Kidney (tissue), 14 donors: ENCODE results near the gene TBC1D9B. TPM values are rescaled to one million over a fixed set of nuclear protein-coding genes. Genes with fewer than 3 reads are reported as not detected.

Source experiments
- DNase-seq, 5 donors: peaks; one replicate each; pipeline ENCODE4 v3.0.0-alpha.2; 2013 to 2020
- FAIRE-seq: peaks from 2 replicates; lab custom pipeline; 2012; peaks lifted over from hg19 to GRCh38; lab: Jason Lieb, UNC
- H3K27ac ChIP-seq, 2 donors: one replicate each; pipeline ENCODE4 v1.7.0; 2013; ENCODE audit warnings: low read depth in 2 of 2, low read length in 2 of 2, inconsistent platforms in 1 of 2
- H3K27me3 ChIP-seq: one replicate; pipeline ENCODE4 v1.7.1; 2013; ENCODE audit warnings: low read length, inconsistent platforms; ENCODE audit not compliant: control insufficient read depth, insufficient read depth
- H3K36me3 ChIP-seq, 3 donors: one replicate each; pipeline versions ENCODE4 v1.7.0 to v1.7.1; 2013; ENCODE audit warnings: low read length in 3 of 3, control low read depth in 1 of 3, inconsistent platforms in 1 of 3; ENCODE audit not compliant: insufficient read depth in 3 of 3, control insufficient read depth in 2 of 3
- H3K4me1 ChIP-seq, 3 donors: one replicate each; pipeline versions ENCODE4 v1.7.0 to v1.7.1; 2013; ENCODE audit warnings: low read length in 3 of 3, inconsistent platforms in 1 of 3, low read depth in 1 of 3; ENCODE audit not compliant: control insufficient read depth in 2 of 3, insufficient read depth in 2 of 3
- H3K4me3 ChIP-seq, 3 donors: one replicate each; pipeline versions ENCODE4 v1.7.0 to v1.8.1; 2013; ENCODE audit warnings: low read length in 3 of 3, control low read depth in 1 of 3, inconsistent platforms in 1 of 3
- H3K9ac ChIP-seq, 3 donors: one replicate each; pipeline versions ENCODE4 v1.7.0 to v1.7.1; 2013; ENCODE audit warnings: low read length in 3 of 3, control low read depth in 1 of 3, inconsistent platforms in 1 of 3
- H3K9me3 ChIP-seq, 3 donors: one replicate each; pipeline versions ENCODE4 v1.7.0 to v1.7.1; 2013; ENCODE audit warnings: low read length in 3 of 3, control low read depth in 1 of 3, inconsistent platforms in 1 of 3; ENCODE audit not compliant: control insufficient read depth in 2 of 3, insufficient read depth in 1 of 3
- intact Hi-C: fragments of 100-400 bp; cut with DNase I; formaldehyde crosslinking; loops from one replicate; pipeline ENCODE4 v1.11.1; 2022
- polyA plus RNA-seq: library from polyadenylated mRNA; stranded (reverse); fragments of 350-450 nt; fragmentation: Illumina TruSeq; extraction: RNeasy Lipid Tissue Mini Kit (QIAGEN cat#74804); gene quantifications from one replicate; pipeline ENCODE4 v1.2.3, GENCODE V29; 2014; ENCODE audit warnings: low read depth, low replicate concordance; ENCODE audit not compliant: insufficient read depth
- total RNA-seq: library from RNA; stranded (reverse); fragmentation: NEBNext Ultra II Directional; extraction: Animal tissue kit (Norgen Biotek cat#: 25700); gene quantifications from one replicate; pipeline ENCODE4 v1.2.1, GENCODE V29; 2021
- TF ChIP-seq, protein P1 (sequence below): IDR thresholded peaks from 3 replicates; pipeline ENCODE4 v1.5.1; 2012; ENCODE audit warnings: mild to moderate bottlenecking, moderate library complexity, borderline replicate concordance; ENCODE audit not compliant: insufficient read depth; ENCODE audit errors: extremely low read depth
- donor health status: control.
- donor health status: control.
- donor health status: control.
- donor health status: control.
- donor health status: control.
- donor health status: DM: yes; HTN: yes; CAD: no.
- donor health status: Normal renal cell carcinoma (clear cell type).

TBC1D9B gene
- total and polyA plus RNA-seq, 2 donors from 2014 or later = 49.5 to 117 TPM

DNA sequence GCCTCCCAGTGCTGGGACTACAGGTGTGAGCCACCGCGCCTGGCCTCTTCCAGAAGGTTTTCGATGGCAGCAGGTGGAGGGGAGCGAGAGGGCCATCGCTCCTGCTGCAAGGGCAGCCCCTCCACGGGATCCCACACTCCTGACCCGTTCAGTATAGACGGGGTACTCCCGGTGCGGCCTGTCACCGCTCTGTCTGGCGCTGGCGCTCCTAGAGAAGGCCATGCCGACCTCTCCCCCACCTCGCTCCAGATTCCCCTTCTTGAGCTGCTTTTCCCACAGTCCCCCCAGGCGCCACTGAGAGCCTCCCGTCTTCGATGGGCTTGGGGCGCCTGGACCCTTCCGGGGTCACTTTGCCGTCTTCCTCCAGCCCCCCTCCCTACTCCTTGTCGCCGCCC is 91.3 kb downstream of the TBC1D9B start:
- intact Hi-C loops = no loop called here
- no peak for FAIRE-seq
- Histone ChIP-seq H3K4me1 (peaks cover 0 to 22% (median 21%) of the 10 kb centered on the region in 3 donors), H3K27ac (no peak overlapping the region), H3K27me3 (no peaks in the 10 kb centered on the region), H3K9ac (peak overlapping the region in 1 of 3 donors; percentile 34), H3K9me3 (no peaks in the 10 kb centered on the region), H3K36me3 (no peaks in the 10 kb centered on the region), H3K4me3 (peak overlapping the region in 1 of 3 donors; percentile 32)
- peak in 1 of 5 donors; percentile 75 for DNase-seq
- TF ChIP-seq, protein P1, sequence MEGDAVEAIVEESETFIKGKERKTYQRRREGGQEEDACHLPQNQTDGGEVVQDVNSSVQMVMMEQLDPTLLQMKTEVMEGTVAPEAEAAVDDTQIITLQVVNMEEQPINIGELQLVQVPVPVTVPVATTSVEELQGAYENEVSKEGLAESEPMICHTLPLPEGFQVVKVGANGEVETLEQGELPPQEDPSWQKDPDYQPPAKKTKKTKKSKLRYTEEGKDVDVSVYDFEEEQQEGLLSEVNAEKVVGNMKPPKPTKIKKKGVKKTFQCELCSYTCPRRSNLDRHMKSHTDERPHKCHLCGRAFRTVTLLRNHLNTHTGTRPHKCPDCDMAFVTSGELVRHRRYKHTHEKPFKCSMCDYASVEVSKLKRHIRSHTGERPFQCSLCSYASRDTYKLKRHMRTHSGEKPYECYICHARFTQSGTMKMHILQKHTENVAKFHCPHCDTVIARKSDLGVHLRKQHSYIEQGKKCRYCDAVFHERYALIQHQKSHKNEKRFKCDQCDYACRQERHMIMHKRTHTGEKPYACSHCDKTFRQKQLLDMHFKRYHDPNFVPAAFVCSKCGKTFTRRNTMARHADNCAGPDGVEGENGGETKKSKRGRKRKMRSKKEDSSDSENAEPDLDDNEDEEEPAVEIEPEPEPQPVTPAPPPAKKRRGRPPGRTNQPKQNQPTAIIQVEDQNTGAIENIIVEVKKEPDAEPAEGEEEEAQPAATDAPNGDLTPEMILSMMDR = no peak

DNA sequence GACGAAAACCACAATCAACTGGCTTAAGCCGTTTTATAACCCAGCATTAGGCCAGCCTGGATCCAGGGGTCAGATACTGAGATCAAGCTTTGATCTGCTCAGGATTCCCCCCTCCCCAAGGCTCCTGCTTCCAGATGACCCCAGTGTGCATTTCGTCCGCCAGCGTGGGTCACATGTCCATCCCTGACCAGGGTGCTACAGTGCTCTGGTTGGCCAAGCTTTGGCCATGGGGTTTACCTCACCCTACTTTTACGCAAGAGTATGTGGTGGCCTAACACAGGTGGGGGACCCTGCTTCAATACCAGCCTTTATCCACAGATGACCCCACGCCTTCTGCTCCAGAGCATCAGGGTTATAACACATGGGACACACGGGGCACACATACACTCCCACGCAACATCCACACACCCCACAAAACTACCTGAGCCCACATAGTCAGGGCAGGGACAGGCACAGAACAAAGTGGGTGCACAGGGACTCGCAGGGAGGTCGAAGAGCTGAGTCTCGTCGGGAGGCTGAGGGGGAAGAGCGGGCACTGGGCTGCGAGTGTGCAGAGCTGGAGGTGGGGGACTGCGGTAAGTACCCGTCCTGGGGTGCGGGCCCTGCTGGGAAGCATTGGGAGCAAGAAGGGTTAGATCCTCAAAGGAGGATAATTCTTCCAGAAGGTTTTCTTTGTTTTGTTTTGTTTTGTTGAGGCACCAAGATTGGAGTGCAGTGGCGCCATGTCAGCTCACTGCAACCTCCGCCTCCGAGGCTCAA is 92.0 kb downstream of the TBC1D9B start:
- no peaks in the 10 kb centered on the region for H3K36me3 ChIP-seq
- peaks cover 0 to 22% (median 21%) of the 10 kb centered on the region in 3 donors for H3K4me1 ChIP-seq
- no peak overlapping the region for H3K27ac ChIP-seq
- TF ChIP-seq, protein P1 = no peak
- H3K9ac ChIP-seq = no peak overlapping the region
- intact Hi-C loops = no loop called here
- no peak overlapping the region for H3K4me3 ChIP-seq
- DNase-seq (peak in 1 of 5 donors; percentile 68), FAIRE-seq (no peak)
- no peaks in the 10 kb centered on the region for H3K27me3 ChIP-seq
- no peaks in the 10 kb centered on the region for H3K9me3 ChIP-seq

DNA sequence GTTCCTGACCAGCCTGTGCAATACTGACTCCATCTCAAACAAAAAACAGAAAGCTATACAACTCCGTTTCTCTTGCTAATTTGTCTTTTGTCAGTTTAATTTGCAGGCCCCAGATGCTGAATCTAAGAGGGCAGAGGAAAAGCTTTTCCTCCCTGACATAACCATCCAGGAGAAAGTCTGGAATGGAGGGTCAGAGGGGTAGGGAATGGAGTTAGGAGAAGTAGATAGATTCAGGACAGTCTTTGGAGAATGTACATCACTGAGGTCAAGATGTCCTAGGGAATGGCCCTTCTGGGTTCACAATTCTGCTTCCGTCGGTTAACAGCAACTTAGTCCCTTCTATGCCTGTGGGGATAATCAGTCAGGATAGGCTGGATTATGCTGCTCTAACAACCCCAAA is 93.6 kb downstream of the TBC1D9B start:
- intact Hi-C loops = no loop called here

More for the DNA sequence above, 93.6 kb downstream of the TBC1D9B start:
- H3K4me3 ChIP-seq = no peak overlapping the region
- TF ChIP-seq, protein P1 = no peak
- H3K4me1 ChIP-seq = peaks cover 0 to 10% (median 8%) of the 10 kb centered on the region in 3 donors
- no peak overlapping the region for H3K9ac ChIP-seq
- H3K9me3 ChIP-seq = no peaks in the 10 kb centered on the region
- H3K36me3 ChIP-seq = no peaks in the 10 kb centered on the region
- H3K27ac ChIP-seq = no peak overlapping the region
- no peaks in the 10 kb centered on the region for H3K27me3 ChIP-seq
- DNase-seq (no peak), FAIRE-seq (no peak)
